Measurements from ENCODE around the gene RELN. TPM values are rescaled to one million over a fixed set of nuclear protein-coding genes. Genes with fewer than 3 reads are reported as not detected.

RELN gene
- total RNA-seq, 4 donors from 2014 or later = 0.02 to 0.73 (median 0.39) TPM; not detected in 1

GRCh38 chr7:103538964-103539709 is 450.3 kb downstream of the RELN start:
- Histone ChIP-seq H3K4me1 (no peaks in the 10 kb centered on the region), H3K9me3 (no peaks in the 10 kb centered on the region), H3K4me3 (no peak overlapping the region), H3K27ac (no peak overlapping the region), H3K36me3 (no peaks in the 10 kb centered on the region), H3K27me3 (no peaks in the 10 kb centered on the region)
- ATAC-seq (no peak), DNase-seq (no peak)
- TF ChIP-seq POLR2A (IDR thresholded peaks at IDR 0.05) (no peak), CTCF (IDR thresholded peaks at IDR 0.05 in 4 of 5, conservative IDR thresholded peaks at IDR 0.05 in 1 of 5) (no peak)
- in situ Hi-C loops (cut with MboI; ENCODE audit: low sequenced_read_pairs in 4 of 4) (no loop called here), intact Hi-C loops (cut with DNase I; ENCODE audit: low total_unique reads) (no loop called here)

- no peaks in the 10 kb centered on the region for H3K27me3 ChIP-seq
- ATAC-seq (no peak), DNase-seq (no peak)
- in situ Hi-C loops (cut with MboI; ENCODE audit: low sequenced_read_pairs in 4 of 4) (no loop called here), intact Hi-C loops (cut with DNase I; ENCODE audit: low total_unique reads) (no loop called here)
- no peaks in the 10 kb centered on the region for H3K4me1 ChIP-seq
- TF ChIP-seq CTCF (IDR thresholded peaks at IDR 0.05 in 4 of 5, conservative IDR thresholded peaks at IDR 0.05 in 1 of 5) (no peak), POLR2A (IDR thresholded peaks at IDR 0.05) (no peak)
- no peaks in the 10 kb centered on the region for H3K36me3 ChIP-seq
- no peak overlapping the region for H3K27ac ChIP-seq
- H3K4me3 ChIP-seq = no peak overlapping the region
- H3K9me3 ChIP-seq = no peaks in the 10 kb centered on the region
Observed at GRCh38 chr7:103533761-103534160, 455.7 kb downstream of the RELN start.

GRCh38 chr7:103532955-103533354 is 456.5 kb downstream of the RELN start:
- in situ Hi-C loops (cut with MboI; ENCODE audit: low sequenced_read_pairs in 4 of 4) (no loop called here), intact Hi-C loops (cut with DNase I; ENCODE audit: low total_unique reads) (no loop called here)
- Histone ChIP-seq H3K27me3 (no peaks in the 10 kb centered on the region), H3K9me3 (no peaks in the 10 kb centered on the region), H3K4me1 (no peaks in the 10 kb centered on the region), H3K36me3 (no peaks in the 10 kb centered on the region), H3K27ac (no peak overlapping the region), H3K4me3 (no peak overlapping the region)
- ATAC-seq (no peak), DNase-seq (no peak)
- TF ChIP-seq CTCF (IDR thresholded peaks at IDR 0.05 in 4 of 5, conservative IDR thresholded peaks at IDR 0.05 in 1 of 5) (no peak), POLR2A (IDR thresholded peaks at IDR 0.05) (no peak)

GRCh38 chr7:103528152-103528551 is 461.3 kb downstream of the RELN start:
- no peak overlapping the region for H3K4me3 ChIP-seq
- in situ Hi-C loops (cut with MboI; ENCODE audit: low sequenced_read_pairs in 4 of 4) (no loop called here), intact Hi-C loops (cut with DNase I; ENCODE audit: low total_unique reads) (no loop called here)
- H3K27me3 ChIP-seq = no peaks in the 10 kb centered on the region
- no peak for ATAC-seq
- DNase-seq = no peak
- no peaks in the 10 kb centered on the region for H3K36me3 ChIP-seq
- no peak overlapping the region for H3K27ac ChIP-seq
- H3K9me3 ChIP-seq = no peaks in the 10 kb centered on the region
- H3K4me1 ChIP-seq = no peaks in the 10 kb centered on the region
- TF ChIP-seq POLR2A (IDR thresholded peaks at IDR 0.05) (no peak), CTCF (IDR thresholded peaks at IDR 0.05 in 4 of 5, conservative IDR thresholded peaks at IDR 0.05 in 1 of 5) (no peak)

- in situ Hi-C loops (cut with MboI; ENCODE audit: low sequenced_read_pairs in 4 of 4) = no loop called here
- H3K27ac ChIP-seq = no peak overlapping the region
- TF ChIP-seq POLR2A (IDR thresholded peaks at IDR 0.05) (no peak), CTCF (IDR thresholded peaks at IDR 0.05 in 4 of 5, conservative IDR thresholded peaks at IDR 0.05 in 1 of 5) (no peak)
- no peak for DNase-seq
- ATAC-seq = no peak
- no peaks in the 10 kb centered on the region for H3K36me3 ChIP-seq
- no peaks in the 10 kb centered on the region for H3K27me3 ChIP-seq
- no peaks in the 10 kb centered on the region for H3K9me3 ChIP-seq
- no peaks in the 10 kb centered on the region for H3K4me1 ChIP-seq
- H3K4me3 ChIP-seq = no peak overlapping the region
- intact Hi-C loops (cut with DNase I; ENCODE audit: low total_unique reads) = no loop called here
Observed at GRCh38 chr7:103525937-103526336, 463.5 kb downstream of the RELN start.

Data from gastrocnemius medialis (tissue), 4 donors.